GM18951 (cell line): ENCODE measurements around the gene F9.
"Not testable (repeated sequence)": the region's sequence is repeated elsewhere in the genome, so short reads cannot be mapped to it uniquely, and the experiment has no call there.

ENCODE experiments used
- POLR2A ChIP-seq: IDR thresholded peaks from 4 replicates; pipeline ENCODE4 v1.6.1; 2011; ENCODE audit warnings: mild to moderate bottlenecking; ENCODE audit not compliant: insufficient read length, insufficient read depth; ENCODE audit errors: extremely low read depth
- in situ Hi-C: fragments of 300-500 bp; cut with MboI; formaldehyde crosslinking; loops from one replicate; pipeline ENCODE4 v1.12.0; 2022; ENCODE audit warnings: low sequenced_read_pairs, mixed read lengths, inconsistent platforms; ENCODE audit not compliant: unreplicated experiment

The F9 gene

DNA sequence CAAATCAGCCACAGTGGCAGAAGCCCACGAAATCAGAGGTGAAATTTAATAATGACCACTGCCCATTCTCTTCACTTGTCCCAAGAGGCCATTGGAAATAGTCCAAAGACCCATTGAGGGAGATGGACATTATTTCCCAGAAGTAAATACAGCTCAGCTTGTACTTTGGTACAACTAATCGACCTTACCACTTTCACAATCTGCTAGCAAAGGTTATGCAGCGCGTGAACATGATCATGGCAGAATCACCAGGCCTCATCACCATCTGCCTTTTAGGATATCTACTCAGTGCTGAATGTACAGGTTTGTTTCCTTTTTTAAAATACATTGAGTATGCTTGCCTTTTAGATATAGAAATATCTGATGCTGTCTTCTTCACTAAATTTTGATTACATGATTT, at the start of gene F9:
Gene F9 (plus strand): TSS at position 190 of the 400 bp plus-strand sequence. CDS start 26 bp downstream, at position 216.
- TF ChIP-seq POLR2A = no peak
- in situ Hi-C loops = no loop called here

- no peak for TF ChIP-seq POLR2A
- in situ Hi-C loops = no loop called here
Measured at GRCh38 chrX:139483699-139484098, 46.8 kb upstream of the F9 start.

DNA sequence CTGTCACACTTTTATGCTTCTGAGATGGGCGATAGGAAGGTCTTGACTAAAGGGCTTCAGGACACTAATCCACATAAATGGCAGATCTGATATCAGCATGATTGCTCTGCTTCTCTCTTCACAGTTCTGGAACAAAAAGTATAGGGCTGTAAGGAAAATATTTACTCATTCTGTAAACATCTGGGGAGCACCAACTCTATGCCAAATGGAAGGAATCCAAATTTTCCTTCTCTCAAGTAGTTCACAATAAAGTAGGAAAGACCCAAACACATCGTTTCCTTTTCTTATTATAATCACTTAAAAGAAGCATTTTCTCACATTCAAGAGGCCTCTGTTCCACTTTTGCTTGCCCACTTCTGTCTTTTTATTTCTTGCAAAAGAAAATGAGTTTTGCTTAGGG, 45.9 kb upstream of the F9 start:
- in situ Hi-C loops = no loop called here
- TF ChIP-seq POLR2A = no peak

DNA sequence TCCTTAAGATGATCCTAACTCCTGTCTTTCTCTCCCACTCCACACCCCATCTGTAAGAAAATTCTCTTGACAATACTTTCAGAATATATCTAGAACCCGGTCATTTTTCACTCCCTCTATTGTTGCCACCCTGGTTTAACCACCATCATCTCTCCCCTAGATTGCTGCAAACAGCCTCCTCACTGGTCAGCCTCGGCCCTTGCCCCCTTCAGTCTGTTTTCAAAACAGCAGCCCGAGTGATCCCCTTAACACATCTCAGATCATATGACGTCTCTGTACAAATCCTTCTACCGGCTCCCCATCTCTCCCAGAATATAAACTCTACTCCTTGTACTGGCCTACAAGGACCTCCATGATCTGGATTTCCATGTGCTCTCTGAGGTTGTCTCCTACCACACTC, 35.2 kb upstream of the F9 start:
- in situ Hi-C loops = no loop called here
- no peak for TF ChIP-seq POLR2A

DNA sequence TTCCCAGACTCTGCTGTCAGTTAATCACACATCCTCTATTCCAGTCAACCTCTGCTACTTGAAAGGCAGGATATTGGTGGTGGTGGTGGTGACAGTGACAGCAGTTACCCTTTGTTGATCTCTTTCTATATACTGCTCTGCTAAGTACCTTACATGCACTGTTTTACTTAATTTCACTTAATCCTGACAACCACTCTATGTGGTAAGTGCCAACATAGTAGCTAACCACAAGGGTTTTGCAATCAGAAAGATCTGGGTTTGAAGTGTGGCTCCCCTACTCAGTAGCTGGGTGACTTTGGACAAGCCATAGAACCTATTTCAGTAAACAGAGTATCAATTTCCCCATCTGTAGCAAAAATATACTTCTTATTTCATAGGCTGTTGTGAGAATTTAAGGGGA, 24.2 kb upstream of the F9 start:
- in situ Hi-C loops = no loop called here
- no peak for TF ChIP-seq POLR2A

- no peak for TF ChIP-seq POLR2A
- in situ Hi-C loops = no loop called here
Measured at GRCh38 chrX:139508099-139508498, 22.4 kb upstream of the F9 start.

- in situ Hi-C loops = no loop called here
- TF ChIP-seq POLR2A = no peak
Measured at GRCh38 chrX:139518475-139518874, 12.1 kb upstream of the F9 start.

DNA sequence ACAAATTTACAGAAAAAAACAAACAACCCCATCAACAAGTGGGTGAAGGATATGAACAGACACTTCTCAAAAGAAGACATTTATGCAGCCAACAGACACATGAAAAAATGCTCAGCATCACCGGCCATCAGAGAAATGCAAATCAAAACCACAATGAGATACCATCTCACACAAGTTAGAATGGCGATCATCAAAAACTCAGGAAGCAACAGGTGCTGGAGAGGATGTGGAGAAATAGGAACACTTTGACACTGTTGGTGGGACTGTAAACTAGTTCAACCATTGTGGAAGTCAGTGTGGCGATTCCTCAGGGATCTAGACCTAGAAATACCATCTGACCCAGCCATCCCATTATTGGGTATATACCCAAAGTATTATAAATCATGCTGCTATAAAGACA, 1.7 kb upstream of the F9 start:
- in situ Hi-C loops = not testable (repeated sequence)

- in situ Hi-C loops = no loop called here
- TF ChIP-seq POLR2A = no peak
Measured at GRCh38 chrX:139532834-139533233, 2.3 kb downstream of the F9 start.

DNA sequence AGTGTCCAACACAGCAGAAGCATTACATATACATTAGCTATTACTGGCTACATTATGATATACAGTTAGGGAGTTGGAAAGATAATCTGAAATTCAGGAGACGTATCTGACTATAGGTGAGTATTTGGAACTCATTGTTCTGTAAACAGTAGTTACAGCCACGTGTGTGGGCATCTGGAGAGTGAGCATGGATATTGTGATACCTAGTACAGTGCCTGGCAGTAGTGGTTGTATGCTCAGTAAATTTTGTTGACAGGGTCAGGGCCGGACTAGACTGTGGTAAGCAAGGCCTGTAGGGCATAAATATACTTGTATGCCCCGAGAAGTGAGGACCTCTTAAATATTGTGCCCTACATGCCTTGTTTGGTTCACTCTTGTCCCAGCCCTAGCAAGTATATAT, 2.9 kb downstream of the F9 start:
- in situ Hi-C loops = no loop called here
- TF ChIP-seq POLR2A = no peak

GRCh38 chrX:139538907-139539790, 8.6 kb downstream of the F9 start:
- no peak for TF ChIP-seq POLR2A
- in situ Hi-C loops = no loop called here

DNA sequence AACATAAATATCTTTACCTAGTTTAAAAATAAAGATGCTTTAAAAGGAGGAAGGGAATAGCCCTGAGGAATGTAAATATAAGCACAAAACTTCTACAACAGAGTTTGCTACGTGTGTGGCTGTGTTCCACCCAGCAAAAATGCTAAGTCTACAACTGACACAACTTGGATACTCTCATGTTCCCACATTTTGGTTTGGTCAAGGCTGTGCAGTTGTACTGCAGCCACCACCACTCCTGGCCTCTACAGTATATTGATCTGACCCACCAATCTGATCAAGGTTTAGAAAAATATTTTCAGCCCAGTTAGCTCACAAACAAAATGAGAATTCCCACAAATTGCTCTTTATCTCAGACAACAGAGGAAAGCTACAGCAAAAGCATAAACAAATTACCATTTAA, 12.1 kb downstream of the F9 start:
- no peak for TF ChIP-seq POLR2A
- in situ Hi-C loops = no loop called here

DNA sequence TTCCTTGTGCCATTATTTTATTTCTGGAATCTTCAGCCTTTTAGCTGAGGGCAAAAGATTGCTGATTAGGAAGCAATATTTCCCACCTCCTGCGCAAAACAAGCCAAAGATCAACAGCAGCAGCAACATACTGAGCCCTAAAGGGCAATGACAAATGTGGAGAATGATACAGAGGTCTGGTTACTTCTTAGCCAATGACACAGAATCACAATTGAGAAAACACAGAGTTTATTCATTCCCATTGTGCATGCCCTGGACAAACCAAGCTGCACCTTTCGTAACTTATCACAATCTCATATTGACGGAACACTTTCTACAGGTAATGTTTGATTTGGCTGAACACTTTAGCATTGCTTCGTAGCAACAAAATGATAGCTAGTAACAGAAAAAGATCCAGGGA, 13.4 kb downstream of the F9 start:
- no peak for TF ChIP-seq POLR2A
- in situ Hi-C loops = no loop called here

GRCh38 chrX:139544591-139544990, 14.1 kb downstream of the F9 start:
- in situ Hi-C loops = no loop called here

More at GRCh38 chrX:139544591-139544990, 14.1 kb downstream of the F9 start:
- no peak for TF ChIP-seq POLR2A
